H1 (cell line): ENCODE results near the gene NPFFR2. TPM values are rescaled to one million over a fixed set of nuclear protein-coding genes. Genes with fewer than 3 reads are reported as not detected.

Source experiments
- CTCF ChIA-PET: fragments of 300-600 bp; sonication (Branson Sonifier 250); formaldehyde crosslinking; loops from one replicate; lab custom pipeline; 2021; ENCODE audit not compliant: partially characterized antibody; lab: Charles Lee
- POLR2A ChIA-PET: fragments of 300-600 bp; sonication (Branson Sonifier 250); formaldehyde crosslinking; loops from one replicate; lab custom pipeline; 2021; ENCODE audit warnings: inconsistent platforms; ENCODE audit not compliant: partially characterized antibody; lab: Charles Lee
- DNase-seq, 2 experiments: peaks; one replicate each; pipeline versions ENCODE4 v3.0.0 to v3.0.0-alpha.2; 2010 to 2022; ENCODE audit warnings: low spot score in 2 of 2, low read depth in 1 of 2, mixed read lengths in 1 of 2
- FAIRE-seq: peaks from 2 replicates; lab custom pipeline; 2011; peaks lifted over from hg19 to GRCh38; lab: Jason Lieb, UNC
- H2AFZ ChIP-seq: 2 replicates; pipeline ENCODE4 v1.8.1; 2012; ENCODE audit warnings: low read length, inconsistent platforms
- H2AK5ac ChIP-seq: 2 replicates; pipeline ENCODE4 v1.6.1; 2013; ENCODE audit warnings: low read depth, low read length
- H2BK120ac ChIP-seq: replicated peaks from 2 replicates; pipeline ENCODE3; 2013; ENCODE audit warnings: low read depth, low read length, inconsistent platforms
- H2BK12ac ChIP-seq: 2 replicates; pipeline ENCODE4 v1.6.1; 2013; ENCODE audit warnings: low read depth, low read length
- H2BK15ac ChIP-seq: 2 replicates; pipeline ENCODE4 v1.6.1; 2013; ENCODE audit warnings: low read length
- H2BK20ac ChIP-seq: 2 replicates; pipeline ENCODE4 v1.6.1; 2013; ENCODE audit warnings: low read length
- H2BK5ac ChIP-seq: 2 replicates; pipeline ENCODE4 v1.6.1; 2013; ENCODE audit warnings: low read depth, low read length
- H3K14ac ChIP-seq: 2 replicates; pipeline ENCODE4 v1.6.1; 2013; ENCODE audit warnings: inconsistent platforms; ENCODE audit not compliant: insufficient read length
- H3K18ac ChIP-seq: 2 replicates; pipeline ENCODE4 v1.6.1; 2013; ENCODE audit warnings: low read length; ENCODE audit errors: extremely low read depth
- H3K23ac ChIP-seq: 2 replicates; pipeline ENCODE4 v1.6.1; 2013; ENCODE audit warnings: inconsistent platforms; ENCODE audit not compliant: insufficient read length
- H3K23me2 ChIP-seq: 2 replicates; pipeline ENCODE4 v1.6.1; 2013; ENCODE audit warnings: low read depth, low read length
- H3K27ac ChIP-seq: 2 replicates; pipeline ENCODE4 v1.6.1; 2011; ENCODE audit warnings: low read depth, low read length, inconsistent platforms
- H3K27me3 ChIP-seq, 4 experiments: replicated peaks in 1 of 4; 1 replicate in 1 of 4; 2 replicates in 3 of 4; pipeline versions ENCODE4 v1.6.1 to v1.8.1; 2011 to 2013; ENCODE audit warnings: low read length in 3 of 4, mild to moderate bottlenecking in 3 of 4, inconsistent platforms in 2 of 4, mixed read lengths in 2 of 4, moderate library complexity in 1 of 4; ENCODE audit not compliant: control insufficient read depth in 3 of 4, insufficient read depth in 3 of 4; ENCODE audit errors: extremely low read depth in 1 of 4
- H3K36me3 ChIP-seq, 4 experiments: 2 replicates each; pipeline versions ENCODE4 v1.6.1 to v1.8.1; 2011 to 2013; ENCODE audit warnings: mild to moderate bottlenecking in 4 of 4, low read length in 3 of 4, moderate library complexity in 2 of 4, control low read depth in 1 of 4, inconsistent platforms in 1 of 4; ENCODE audit not compliant: insufficient read depth in 4 of 4, control insufficient read depth in 2 of 4
- H3K4ac ChIP-seq: replicated peaks from 2 replicates; pipeline ENCODE3; 2013; ENCODE audit warnings: low read length, low read depth, mixed read lengths, inconsistent platforms; ENCODE audit not compliant: insufficient read length
- H3K4me1 ChIP-seq, 4 experiments: replicated peaks in 1 of 4; 1 replicate in 1 of 4; 2 replicates in 3 of 4; pipeline versions ENCODE4 v1.6.1 to v1.8.1; 2011 to 2013; ENCODE audit warnings: low read length in 3 of 4, inconsistent platforms in 2 of 4, mixed read lengths in 1 of 4; ENCODE audit not compliant: insufficient read depth in 4 of 4, control insufficient read depth in 3 of 4
- H3K4me2 ChIP-seq, 2 experiments: 2 replicates each; pipeline versions ENCODE4 v1.6.1 to v1.8.1; 2011 to 2013; ENCODE audit warnings: low read depth in 2 of 2, low read length in 2 of 2, control low read depth in 1 of 2, inconsistent platforms in 1 of 2, mild to moderate bottlenecking in 1 of 2; ENCODE audit not compliant: insufficient read depth in 1 of 2
- H3K4me3 ChIP-seq, 4 experiments: fragments of 200-600, 300-600 bp in 1 of 4; sonication (generic), shearing (Covaris generic), sonication (Bioruptor Twin) in 1 of 4; 2 replicates each; pipeline versions ENCODE4 v1.5.1 to v1.8.1; 2011 to 2016; ENCODE audit warnings: low read length in 4 of 4, low read depth in 3 of 4, control low read depth in 2 of 4, inconsistent platforms in 2 of 4, mild to moderate bottlenecking in 2 of 4, mixed read lengths in 1 of 4, moderate library complexity in 1 of 4; ENCODE audit not compliant: insufficient read depth in 2 of 4; ENCODE audit errors: extremely low read depth in 1 of 4
- H3K56ac ChIP-seq: replicated peaks from 2 replicates; pipeline ENCODE3; 2013; ENCODE audit warnings: low read depth, mild to moderate bottlenecking, mixed read lengths, low read length, inconsistent platforms; ENCODE audit not compliant: insufficient read length
- H3K79me1 ChIP-seq: 2 replicates; pipeline ENCODE4 v1.6.1; 2013; ENCODE audit warnings: low read depth, low read length, control low read depth
- H3K79me2 ChIP-seq, 2 experiments: 2 replicates each; pipeline versions ENCODE4 v1.6.1 to v1.8.1; 2012 to 2013; ENCODE audit warnings: low read length in 2 of 2, mild to moderate bottlenecking in 2 of 2, inconsistent platforms in 1 of 2; ENCODE audit not compliant: insufficient read depth in 2 of 2, control insufficient read depth in 1 of 2
- H3K9ac ChIP-seq, 4 experiments: replicated peaks in 1 of 4; 1 replicate in 1 of 4; 2 replicates in 3 of 4; pipeline versions ENCODE4 v1.6.1 to v1.8.1; 2011 to 2013; ENCODE audit warnings: low read depth in 3 of 4, low read length in 3 of 4, control low read depth in 2 of 4, mild to moderate bottlenecking in 2 of 4, moderate library complexity in 2 of 4, inconsistent platforms in 1 of 4; ENCODE audit errors: extremely low read depth in 1 of 4
- H3K9me3 ChIP-seq, 2 experiments: 2 replicates each; pipeline versions ENCODE4 v1.6.1 to v1.8.1; 2012 to 2013; ENCODE audit warnings: mild to moderate bottlenecking in 2 of 2, moderate library complexity in 2 of 2, control low read depth in 1 of 2, inconsistent platforms in 1 of 2, low read depth in 1 of 2, low read length in 1 of 2, mixed read lengths in 1 of 2; ENCODE audit not compliant: insufficient read depth in 2 of 2
- H4K20me1 ChIP-seq, 2 experiments: replicated peaks in 1 of 2; 2 replicates each; pipeline versions ENCODE3 to v1.8.1; 2011 to 2013; ENCODE audit warnings: inconsistent platforms in 2 of 2, low read length in 2 of 2, mild to moderate bottlenecking in 1 of 2; ENCODE audit not compliant: insufficient read depth in 2 of 2, control insufficient read depth in 1 of 2
- H4K5ac ChIP-seq: 2 replicates; pipeline ENCODE4 v1.6.1; 2013; ENCODE audit warnings: low read length, low read depth, mixed read lengths, inconsistent platforms; ENCODE audit not compliant: insufficient read length
- H4K8ac ChIP-seq: 2 replicates; pipeline ENCODE4 v1.8.0; 2013; ENCODE audit warnings: mild to moderate bottlenecking, moderate library complexity, low read length, inconsistent platforms; ENCODE audit not compliant: insufficient read depth; ENCODE audit errors: extremely low read depth
- H4K91ac ChIP-seq: replicated peaks from 2 replicates; pipeline ENCODE3; 2013; ENCODE audit warnings: low read length, mixed read lengths, inconsistent platforms; ENCODE audit not compliant: insufficient read length
- FOSL1 ChIP-seq: IDR thresholded peaks from 2 replicates; pipeline ENCODE4 v1.6.1; 2011; ENCODE audit warnings: mild to moderate bottlenecking, low read depth, low read length, moderate library complexity; ENCODE audit not compliant: insufficient read depth
- polyA plus RNA-seq, 7 experiments: library from polyadenylated mRNA; depleted of rRNA in 3 of 7; stranded (reverse) in 5 of 7; unstranded in 2 of 7; fragments of >200 nt in 5 of 7; fragments of 200-250 nt in 2 of 7; gene quantifications; 1 replicate in 5 of 7; 2 replicates in 1 of 7; 4 replicates in 1 of 7; pipeline versions ENCODE4 v1.2.1 to v1.2.3, GENCODE V29; 2011 to 2013; ENCODE audit warnings: missing spikeins in 2 of 7, mixed read lengths in 2 of 7
- total RNA-seq: library from RNA; stranded (reverse); fragmentation: NEBNext Ultra II Directional; extraction: Animal tissue kit (Norgen Biotek cat#: 25700); gene quantifications from 2 replicates; pipeline ENCODE4 v1.2.1, GENCODE V29; 2021

Gene NPFFR2
- total and polyA plus RNA-seq, 2 of the 8 experiments (the other 6 are each of a cell fraction or from before 2014, with no cell fraction given): 0.26 to 0.53 TPM

DNA sequence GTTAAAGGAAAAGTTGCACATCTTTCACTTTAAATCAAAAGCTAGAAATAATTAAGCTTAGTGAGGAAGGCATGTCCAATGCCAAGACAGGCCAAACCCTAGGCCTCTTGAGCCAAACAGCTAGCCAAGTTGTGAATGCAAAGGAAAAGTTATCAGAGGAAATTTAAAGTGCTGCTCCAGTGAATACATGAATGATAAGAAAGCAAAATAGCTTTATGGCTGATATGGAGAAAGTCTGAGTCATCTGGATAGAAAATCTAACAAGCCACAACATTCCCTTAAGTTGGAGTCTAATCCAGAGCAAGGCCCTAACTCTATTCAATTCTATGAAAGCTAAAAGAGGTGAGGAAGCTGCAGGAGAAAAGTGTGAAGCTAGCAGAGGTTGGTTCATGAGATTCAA is 23.8 kb downstream of the NPFFR2 start:
- no peak overlapping the region for H3K27ac ChIP-seq
- H2AFZ ChIP-seq: no peak overlapping the region
- H3K36me3 ChIP-seq: no peaks in the 10 kb centered on the region
- H3K79me1 ChIP-seq: no peaks in the 10 kb centered on the region
- CTCF ChIA-PET: no interaction called here
- no peak overlapping the region for H4K5ac ChIP-seq
- no peaks in the 10 kb centered on the region for H3K23me2 ChIP-seq
- H3K14ac ChIP-seq: no peak overlapping the region
- TF ChIP-seq FOSL1: no peak
- no peaks in the 10 kb centered on the region for H4K20me1 ChIP-seq
- no peak overlapping the region for H2BK15ac ChIP-seq
- H2BK20ac ChIP-seq: no peak overlapping the region
- POLR2A ChIA-PET: no interaction called here
- H4K91ac ChIP-seq: no peak overlapping the region
- FAIRE-seq (no peak), DNase-seq (no peak)
- no peak overlapping the region for H3K56ac ChIP-seq
- no peak overlapping the region for H3K4me2 ChIP-seq
- H3K27me3 ChIP-seq: no peaks in the 10 kb centered on the region
- H3K79me2 ChIP-seq: no peaks in the 10 kb centered on the region
- no peak overlapping the region for H3K4ac ChIP-seq
- no peak overlapping the region for H3K23ac ChIP-seq
- H3K9ac ChIP-seq: no peak overlapping the region
- H3K18ac ChIP-seq: no peak overlapping the region
- H3K9me3 ChIP-seq: no peaks in the 10 kb centered on the region
- no peak overlapping the region for H2BK5ac ChIP-seq
- no peaks in the 10 kb centered on the region for H3K4me1 ChIP-seq
- H2BK120ac ChIP-seq: no peak overlapping the region
- no peak overlapping the region for H2AK5ac ChIP-seq
- H2BK12ac ChIP-seq: no peak overlapping the region
- H3K4me3 ChIP-seq: no peak overlapping the region
- no peak overlapping the region for H4K8ac ChIP-seq
